Caco-2 (cell line): ENCODE results near the gene VASN. TPM values are rescaled to one million over a fixed set of nuclear protein-coding genes. Genes with fewer than 3 reads are reported as not detected.

Experiments used
- BruUV-seq: library from RNA; stranded (reverse); fragments of 400-500 nt; replicated peaks from 2 replicates; lab custom pipeline; 2021; lab: Mats Ljungman, UMichigan
- CTCF ChIA-PET: fragments of 300-600 bp; sonication (Branson Sonifier 250); formaldehyde crosslinking; loops from one replicate; lab custom pipeline; 2022; ENCODE audit warnings: antibody characterized with exemption; lab: Charles Lee
- POLR2A ChIA-PET: fragments of 300-600 bp; sonication (Branson Sonifier 250); formaldehyde crosslinking; loops from one replicate; lab custom pipeline; 2022; ENCODE audit warnings: antibody characterized with exemption; lab: Charles Lee
- DNase-seq, 2 experiments: peaks; one replicate each; pipeline versions ENCODE4 v3.0.0 to v3.0.0-alpha.2; 2020 to 2022
- H3K27me3 ChIP-seq: replicated peaks from 2 replicates; pipeline ENCODE4 v1.6.0; 2011; ENCODE audit warnings: low read length; ENCODE audit not compliant: control insufficient read depth, insufficient read depth
- H3K36me3 ChIP-seq: 2 replicates; pipeline ENCODE4 v1.5.1; 2011; ENCODE audit warnings: low read length; ENCODE audit not compliant: control insufficient read depth, insufficient read depth
- H3K4me1 ChIP-seq: fragments of 250-450 bp; sonication (Bioruptor Pico); 2 replicates; pipeline ENCODE4 v1.5.1; 2020; ENCODE audit warnings: mild to moderate bottlenecking
- H3K4me3 ChIP-seq: 2 replicates; pipeline ENCODE4 v1.5.1; 2011; ENCODE audit warnings: low read depth, mild to moderate bottlenecking, control low read depth, low read length
- H3K9me3 ChIP-seq: fragments of 250-450 bp; sonication (Bioruptor Pico); 2 replicates; pipeline ENCODE4 v1.5.1; 2020; ENCODE audit warnings: mild to moderate bottlenecking, moderate library complexity
- H3K27ac Mint-ChIP-seq: one replicate; pipeline ENCODE4 v1.8.0; 2022; ENCODE audit warnings: mixed read lengths; ENCODE audit not compliant: unreplicated experiment
- H3K27me3 Mint-ChIP-seq: one replicate; pipeline ENCODE4 v1.8.0; 2022; ENCODE audit warnings: mixed read lengths; ENCODE audit not compliant: insufficient read depth, unreplicated experiment
- H3K36me3 Mint-ChIP-seq: one replicate; pipeline ENCODE4 v1.8.0; 2022; ENCODE audit warnings: mild to moderate bottlenecking, mixed read lengths; ENCODE audit not compliant: insufficient read depth, unreplicated experiment
- H3K4me1 Mint-ChIP-seq: one replicate; pipeline ENCODE4 v1.8.0; 2022; ENCODE audit warnings: low read depth, mixed read lengths; ENCODE audit not compliant: unreplicated experiment
- H3K4me3 Mint-ChIP-seq: one replicate; pipeline ENCODE4 v1.8.0; 2022; ENCODE audit warnings: mild to moderate bottlenecking, moderate library complexity, mixed read lengths; ENCODE audit not compliant: unreplicated experiment
- H3K9me3 Mint-ChIP-seq: one replicate; pipeline ENCODE4 v1.8.0; 2022; ENCODE audit warnings: mixed read lengths; ENCODE audit not compliant: unreplicated experiment
- CTCF ChIP-seq, 2 experiments: fragments of 200-600 bp in 1 of 2; IDR thresholded peaks; 1 replicate in 1 of 2; 2 replicates in 1 of 2; pipeline versions ENCODE4 v1.5.1 to v1.8.0; 2011 to 2022; ENCODE audit warnings: antibody characterized with exemption in 1 of 2, control low read depth in 1 of 2, inconsistent platforms in 1 of 2, low read depth in 1 of 2, low read length in 1 of 2, mild to moderate bottlenecking in 1 of 2, moderate library complexity in 1 of 2; ENCODE audit not compliant: insufficient read depth in 1 of 2, severe bottlenecking in 1 of 2, unreplicated experiment in 1 of 2
- intact Hi-C: fragments of 100-400 bp; cut with micrococcal nuclease; formaldehyde crosslinking; loops from one replicate; pipeline ENCODE4 v1.10.0; 2022; ENCODE audit not compliant: unreplicated experiment
- total RNA-seq: library from RNA; stranded (reverse); gene quantifications from 2 replicates; pipeline ENCODE4 v1.2.3, GENCODE V29; 2022

VASN gene
- total RNA-seq, 1 experiment from 2014 or later = 2.7 TPM

- no peak overlapping the region for H3K4me3 Mint-ChIP-seq
- no peaks in the 10 kb centered on the region for H3K4me1 Mint-ChIP-seq
- H3K27me3 ChIP-seq = no peaks in the 10 kb centered on the region
- no peaks in the 10 kb centered on the region for H3K9me3 ChIP-seq
- TF ChIP-seq CTCF (IDR thresholded peaks at IDR 0.05; ENCODE audit: insufficient read depth in 1 of 2, low read depth in 1 of 2, low read length in 1 of 2, severe bottlenecking in 1 of 2, unreplicated experiment in 1 of 2) = no peak
- H3K27me3 Mint-ChIP-seq = no peaks in the 10 kb centered on the region
- H3K36me3 Mint-ChIP-seq = peaks cover 12% of the 10 kb centered on the region
- POLR2A ChIA-PET = interaction anchor here (0.5 kb wide), 1 partner anchor 46 kb away, joined by 3 read pairs; no protein-coding TSS in a partner anchor
- CTCF ChIA-PET = no interaction called here
- H3K27ac Mint-ChIP-seq = no peak overlapping the region
- BruUV-seq = no TSS peak
- intact Hi-C loops = no loop called here
- H3K9me3 Mint-ChIP-seq = no peaks in the 10 kb centered on the region
- no peaks in the 10 kb centered on the region for H3K4me1 ChIP-seq
- DNase-seq = no peak
- no peak overlapping the region for H3K4me3 ChIP-seq
- no peaks in the 10 kb centered on the region; the same call in 1 of the 2 replicates for H3K36me3 ChIP-seq
These were observed 18.0 kb upstream of the VASN start for GRCh38 chr16:4353675-4354074.

DNA sequence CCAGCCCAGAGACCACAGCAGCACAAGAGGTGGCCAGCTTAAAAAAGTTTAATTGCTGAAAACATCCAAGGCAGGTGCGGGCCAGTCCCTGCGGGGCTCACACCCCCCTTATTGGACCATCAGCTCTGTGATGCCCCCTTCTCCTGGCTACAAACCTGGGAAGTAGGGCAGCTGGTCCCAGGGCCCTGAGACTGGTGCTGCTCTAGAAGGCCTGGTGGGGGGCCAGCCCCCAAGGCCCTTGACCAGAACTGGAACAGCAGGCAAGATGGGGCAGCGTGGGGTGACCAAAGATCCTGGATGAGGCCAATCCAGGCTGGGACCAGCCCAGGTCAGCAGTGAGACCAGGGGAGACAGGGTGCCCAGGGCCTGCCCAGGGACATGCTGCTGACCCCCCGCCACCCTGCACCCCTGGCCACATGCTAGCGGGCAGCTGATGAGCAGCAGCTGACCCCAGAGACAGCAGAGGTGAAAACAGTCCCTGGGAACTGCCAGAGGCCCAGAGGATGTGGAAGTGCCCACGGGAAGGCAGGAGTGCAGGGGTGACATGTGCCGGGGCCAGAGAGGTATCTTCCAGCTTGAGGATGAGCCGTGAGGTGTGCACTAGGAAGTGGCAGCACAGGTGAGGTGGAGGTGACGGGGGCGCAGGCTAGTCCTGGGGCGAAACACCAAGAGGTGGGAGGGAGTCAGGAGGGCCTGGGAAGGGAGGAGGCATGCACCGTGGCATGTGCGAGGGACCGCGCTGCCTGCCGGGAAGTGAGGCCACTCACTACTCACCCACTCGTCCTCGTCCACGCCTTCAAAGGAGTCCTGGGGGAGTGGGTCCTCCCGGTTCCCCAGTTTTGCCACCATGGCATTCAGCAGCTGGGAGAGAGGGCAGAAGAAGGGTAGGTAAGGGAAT, 16.9 kb upstream of the VASN start:
- Mint-ChIP-seq H3K36me3 (peaks cover 12% of the 10 kb centered on the region), H3K27me3 (no peaks in the 10 kb centered on the region), H3K4me3 (no peak overlapping the region), H3K9me3 (no peaks in the 10 kb centered on the region), H3K27ac (no peak overlapping the region), H3K4me1 (no peaks in the 10 kb centered on the region)
- Histone ChIP-seq H3K4me1 (no peaks in the 10 kb centered on the region), H3K27me3 (no peaks in the 10 kb centered on the region), H3K4me3 (no peak overlapping the region), H3K36me3 (no peaks in the 10 kb centered on the region; the same call in 1 of the 2 replicates), H3K9me3 (no peaks in the 10 kb centered on the region)
- no peak for DNase-seq
- POLR2A ChIA-PET = interaction anchor here (0.5 kb wide), 1 partner anchor 47 kb away, joined by 3 read pairs; no protein-coding TSS in a partner anchor
- BruUV-seq = no TSS peak
- CTCF ChIA-PET = no interaction called here
- intact Hi-C loops = no loop called here
- no peak for TF ChIP-seq CTCF (IDR thresholded peaks at IDR 0.05; ENCODE audit: insufficient read depth in 1 of 2, low read depth in 1 of 2, low read length in 1 of 2, severe bottlenecking in 1 of 2, unreplicated experiment in 1 of 2)

DNA sequence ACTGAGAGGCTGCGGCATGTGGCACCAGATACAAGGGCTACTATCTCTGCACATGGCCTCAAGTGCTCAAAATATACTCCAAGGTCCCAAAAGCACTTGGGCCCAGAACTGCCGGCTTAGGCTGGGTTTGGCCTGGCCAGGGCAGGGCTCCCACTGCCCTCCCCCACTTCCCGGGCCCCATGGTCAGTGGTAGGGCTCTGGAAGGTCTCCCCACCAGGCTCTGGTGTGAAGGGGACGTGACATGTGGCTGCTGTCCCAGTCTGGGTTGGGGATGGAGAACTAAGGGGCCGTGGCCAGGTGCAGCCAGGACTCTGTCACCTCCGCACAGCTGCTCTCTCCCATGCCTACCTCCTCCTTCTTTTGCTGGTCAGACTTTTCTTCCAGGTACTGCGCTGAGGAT, 14.8 kb upstream of the VASN start:
- Mint-ChIP-seq H3K27me3 (no peaks in the 10 kb centered on the region), H3K9me3 (no peaks in the 10 kb centered on the region), H3K4me1 (no peaks in the 10 kb centered on the region), H3K36me3 (peaks cover 6% of the 10 kb centered on the region), H3K4me3 (no peak overlapping the region), H3K27ac (no peak overlapping the region)
- no peaks in the 10 kb centered on the region for H3K9me3 ChIP-seq
- no TSS peak for BruUV-seq
- H3K4me3 ChIP-seq = no peak overlapping the region
- H3K36me3 ChIP-seq = no peaks in the 10 kb centered on the region
- DNase-seq = no peak
- intact Hi-C loops = no loop called here
- no peaks in the 10 kb centered on the region for H3K27me3 ChIP-seq
- CTCF ChIA-PET = no interaction called here
- POLR2A ChIA-PET = no interaction called here
- TF ChIP-seq CTCF (IDR thresholded peaks at IDR 0.05; ENCODE audit: insufficient read depth in 1 of 2, low read depth in 1 of 2, low read length in 1 of 2, severe bottlenecking in 1 of 2, unreplicated experiment in 1 of 2) = no peak
- H3K4me1 ChIP-seq = no peaks in the 10 kb centered on the region
